ENCODE measurements around the gene DOCK7. TPM values are rescaled to one million over a fixed set of nuclear protein-coding genes. Genes with fewer than 3 reads are reported as not detected.

DOCK7 gene
- polyA plus RNA-seq, 1 donor = 33.4 TPM

DNA sequence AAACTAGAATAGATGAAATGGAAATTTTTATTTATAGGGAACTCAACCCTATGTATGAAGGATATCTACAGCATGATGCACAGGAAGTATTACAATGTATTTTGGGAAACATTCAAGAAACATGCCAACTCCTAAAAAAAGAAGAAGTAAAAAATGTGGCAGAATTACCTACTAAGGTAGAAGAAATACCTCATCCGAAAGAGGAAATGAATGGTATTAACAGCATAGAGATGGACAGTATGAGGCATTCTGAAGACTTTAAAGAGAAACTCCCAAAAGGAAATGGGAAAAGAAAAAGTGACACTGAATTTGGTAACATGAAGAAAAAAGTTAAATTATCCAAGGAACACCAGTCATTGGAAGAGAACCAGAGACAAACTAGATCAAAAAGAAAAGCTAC is 243.5 kb downstream of the DOCK7 start:
- DNase-seq (ENCODE audit: low read depth) = no peak

DNA sequence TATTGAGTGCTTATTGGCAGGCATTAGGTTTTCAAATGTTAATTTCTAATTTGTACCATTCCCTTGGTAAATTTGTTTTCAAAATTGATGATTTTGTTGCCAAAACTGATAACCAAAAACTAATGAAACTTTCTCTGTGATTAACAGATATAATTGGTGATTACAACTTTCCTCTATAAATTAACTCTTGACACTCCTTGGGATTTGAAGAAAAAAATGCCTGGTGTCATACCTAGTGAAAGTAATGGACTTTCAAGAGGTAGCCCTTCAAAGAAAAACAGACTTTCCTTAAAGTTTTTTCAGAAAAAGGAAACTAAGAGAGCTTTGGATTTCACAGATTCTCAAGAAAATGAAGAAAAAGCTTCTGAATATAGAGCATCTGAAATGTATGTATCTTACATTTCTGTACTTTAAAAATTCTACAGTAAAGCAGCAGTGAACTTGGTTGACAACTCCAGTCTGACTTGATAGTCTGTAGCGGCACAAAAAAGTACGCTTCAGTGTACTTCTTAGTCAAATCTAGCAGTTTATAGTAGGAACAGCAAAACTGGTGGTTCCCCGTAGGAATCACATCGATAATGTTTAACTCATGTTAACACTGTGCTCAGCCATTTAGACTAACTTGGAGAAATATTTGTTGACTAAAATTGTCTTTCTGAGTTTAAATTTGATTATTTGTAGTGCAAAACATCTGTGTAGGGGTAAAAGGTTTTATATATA is 248.4 kb downstream of the DOCK7 start:
- DNase-seq (ENCODE audit: low read depth) = no peak

DNA sequence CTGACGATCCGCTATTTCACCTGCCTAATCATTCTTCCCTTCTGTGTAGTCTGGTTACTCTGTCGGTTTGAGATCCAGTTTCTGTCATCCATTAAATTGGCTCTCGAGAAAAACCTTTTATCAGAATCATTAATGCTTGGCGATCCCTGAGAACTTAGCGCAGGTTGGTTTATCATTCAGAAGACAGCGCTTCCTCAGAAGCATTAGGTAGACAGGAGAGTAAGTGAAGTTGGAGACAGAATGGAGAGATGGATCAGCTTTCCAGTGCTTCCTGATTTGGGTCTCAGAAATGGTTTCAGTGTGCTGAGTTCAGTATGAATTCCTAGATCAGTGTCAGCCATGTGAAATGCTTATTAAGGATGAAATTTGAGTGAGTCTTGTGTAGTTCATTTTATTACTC is 250.0 kb downstream of the DOCK7 start:
- no peak for DNase-seq (ENCODE audit: low read depth)

DNA sequence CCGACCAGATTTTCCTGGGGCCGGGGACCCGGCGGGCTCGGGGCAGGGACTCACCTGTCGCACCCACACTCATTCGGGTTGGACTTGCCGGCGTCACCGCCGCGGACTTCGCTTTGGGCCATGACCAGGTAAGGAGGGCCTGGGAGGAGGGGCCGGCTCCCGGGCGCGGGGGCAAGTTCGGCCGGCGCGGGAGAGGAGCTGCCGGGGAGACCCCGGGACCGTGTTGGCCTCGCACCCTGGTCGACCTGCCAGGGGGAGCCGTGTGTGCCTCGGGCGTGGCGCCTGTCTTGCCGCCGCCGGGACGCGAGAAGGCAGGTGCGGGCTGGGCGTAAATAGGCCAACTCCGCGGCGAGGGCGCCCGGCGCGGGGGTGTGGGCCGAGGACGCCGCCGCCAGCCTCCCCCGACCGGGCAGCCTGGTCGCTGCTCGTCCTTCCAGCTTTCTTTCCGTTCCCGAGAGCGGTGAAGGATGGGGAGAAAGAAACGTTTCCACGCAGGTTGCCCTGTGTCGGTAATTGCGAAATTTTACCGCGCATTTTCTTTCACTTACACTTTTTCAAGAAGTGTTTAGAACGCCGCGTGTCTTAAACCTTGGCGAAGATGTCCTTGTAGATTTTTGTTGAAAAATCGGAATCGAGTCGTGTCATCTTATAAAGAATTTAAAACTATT is 250.8 kb downstream of the DOCK7 start:
- DNase-seq (ENCODE audit: low read depth) = no peak

DNA sequence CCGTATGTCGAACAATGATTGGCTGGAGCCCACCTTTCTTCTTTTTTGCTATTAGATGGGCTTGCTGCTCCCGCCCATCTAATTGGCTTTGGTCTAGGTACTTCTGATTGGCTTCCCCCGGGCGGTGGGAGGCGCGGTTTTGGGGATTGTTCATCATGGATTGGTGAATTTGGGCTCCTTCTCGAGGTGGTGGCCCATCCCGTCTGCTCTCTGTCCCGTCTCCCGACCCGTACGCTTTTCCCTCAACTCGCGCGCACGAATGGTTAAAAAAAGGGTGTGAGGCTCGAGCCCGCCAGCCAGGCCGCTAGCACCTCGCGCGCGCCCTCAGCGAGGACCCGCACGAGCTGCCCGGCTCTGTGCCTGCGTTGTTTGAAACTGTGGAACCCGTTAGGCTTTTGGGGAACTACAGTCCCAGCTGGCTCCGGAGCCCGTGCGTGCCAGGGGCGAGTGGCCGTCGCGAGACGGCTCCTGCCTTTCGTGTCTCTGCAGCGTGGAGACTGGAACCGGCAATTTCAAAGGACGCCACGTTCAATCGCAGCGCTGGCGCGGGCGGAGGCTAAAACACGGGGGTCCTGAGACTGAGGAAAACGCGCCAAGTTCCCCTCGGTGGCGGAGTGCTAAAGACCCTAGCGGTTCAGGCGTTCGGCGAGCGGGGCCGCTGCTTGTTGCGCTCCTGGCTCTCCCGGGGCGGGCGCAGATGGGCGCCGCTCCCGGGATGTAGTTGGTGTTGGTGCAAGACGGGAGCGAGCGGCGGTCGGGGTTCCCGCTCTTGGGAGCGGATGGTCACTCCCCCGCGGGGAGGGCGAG is 251.5 kb downstream of the DOCK7 start, which contains the start of gene USP1:
Gene USP1 (plus strand): TSS at position 584 of the 807 bp plus-strand sequence. CDS start 2,819 bp downstream, outside the sequence.
- DNase-seq (ENCODE audit: low read depth) = peak; percentile 99

DNA sequence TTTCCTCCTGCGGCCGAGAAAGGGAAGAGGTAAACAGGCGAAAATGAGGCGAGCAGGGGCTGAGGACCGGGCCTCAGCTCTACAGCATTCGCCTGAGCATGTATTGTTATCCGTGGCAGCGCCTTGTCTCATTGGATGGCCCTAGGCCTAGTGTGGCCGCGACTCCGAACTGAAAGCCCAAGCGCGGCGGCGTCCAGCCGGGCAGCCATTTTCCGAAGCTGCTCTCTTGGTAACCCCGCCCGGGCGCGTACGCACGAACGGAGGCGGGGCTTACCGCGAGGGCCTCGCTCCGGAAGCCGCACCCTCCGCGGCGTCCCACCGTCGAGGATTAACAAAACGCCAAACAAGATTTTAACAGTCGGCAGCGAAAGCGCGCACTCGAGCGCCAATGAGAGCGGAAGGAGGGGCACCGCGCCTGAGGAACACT is 252.1 kb downstream of the DOCK7 start:
- no peak for DNase-seq (ENCODE audit: low read depth)

DNA sequence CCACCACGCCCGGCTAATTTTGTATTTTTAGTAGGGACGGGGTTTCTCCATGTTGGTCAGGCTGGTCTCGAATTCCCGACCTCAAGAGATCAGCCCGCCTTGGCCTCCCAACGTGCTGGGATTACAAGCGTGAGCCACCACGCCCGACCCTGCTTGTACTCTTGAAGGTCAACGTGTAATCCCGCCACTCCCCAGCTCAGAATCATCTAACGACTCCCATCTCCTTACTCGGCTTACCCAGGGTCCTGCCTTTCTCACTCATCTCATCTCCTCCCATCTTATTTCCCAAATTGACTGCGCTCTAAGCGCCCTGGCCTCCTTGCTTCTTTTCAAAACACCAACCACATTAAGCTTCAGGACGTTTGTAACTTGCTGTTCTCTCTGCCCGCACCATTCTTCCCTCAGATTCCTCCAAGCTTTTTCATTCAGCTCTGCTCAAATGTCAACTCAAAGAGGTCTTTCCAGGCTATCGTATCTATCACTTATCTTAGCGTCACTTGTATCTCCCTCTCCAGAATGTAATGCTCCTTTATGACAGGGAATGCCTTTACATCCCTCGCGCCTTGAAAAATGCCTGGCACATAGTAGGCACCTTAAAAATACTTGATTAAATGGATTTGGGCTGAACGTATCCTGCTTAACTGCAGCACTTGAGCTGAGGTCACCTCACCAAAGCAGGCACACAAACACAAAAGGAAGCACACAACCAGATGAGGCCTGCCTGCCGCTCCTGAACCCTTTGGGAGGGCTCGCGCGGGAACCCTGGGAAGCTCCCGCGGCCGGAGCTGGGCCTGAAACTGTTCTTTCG is 252.8 kb downstream of the DOCK7 start:
- DNase-seq (ENCODE audit: low read depth) = no peak

DNA sequence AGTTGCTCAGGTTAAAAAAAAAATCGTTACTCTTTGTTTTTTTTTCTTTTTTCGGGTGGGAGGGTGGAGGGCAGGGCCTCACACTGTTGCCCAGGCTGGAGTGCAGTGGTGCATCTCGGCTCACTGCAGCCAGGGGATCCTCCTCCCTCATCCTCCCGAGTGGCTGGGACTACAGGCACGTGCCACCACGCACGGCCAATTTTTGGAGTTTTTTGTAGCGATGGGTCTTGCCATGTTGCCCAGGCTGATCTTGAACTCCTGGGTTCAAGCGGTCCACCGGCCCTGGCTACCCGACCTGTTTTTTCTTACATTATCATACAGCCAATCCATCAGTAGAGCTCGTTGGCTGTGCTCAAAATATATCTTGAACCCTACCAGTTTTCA is 253.6 kb downstream of the DOCK7 start:
- DNase-seq (ENCODE audit: low read depth) = no peak

DNA sequence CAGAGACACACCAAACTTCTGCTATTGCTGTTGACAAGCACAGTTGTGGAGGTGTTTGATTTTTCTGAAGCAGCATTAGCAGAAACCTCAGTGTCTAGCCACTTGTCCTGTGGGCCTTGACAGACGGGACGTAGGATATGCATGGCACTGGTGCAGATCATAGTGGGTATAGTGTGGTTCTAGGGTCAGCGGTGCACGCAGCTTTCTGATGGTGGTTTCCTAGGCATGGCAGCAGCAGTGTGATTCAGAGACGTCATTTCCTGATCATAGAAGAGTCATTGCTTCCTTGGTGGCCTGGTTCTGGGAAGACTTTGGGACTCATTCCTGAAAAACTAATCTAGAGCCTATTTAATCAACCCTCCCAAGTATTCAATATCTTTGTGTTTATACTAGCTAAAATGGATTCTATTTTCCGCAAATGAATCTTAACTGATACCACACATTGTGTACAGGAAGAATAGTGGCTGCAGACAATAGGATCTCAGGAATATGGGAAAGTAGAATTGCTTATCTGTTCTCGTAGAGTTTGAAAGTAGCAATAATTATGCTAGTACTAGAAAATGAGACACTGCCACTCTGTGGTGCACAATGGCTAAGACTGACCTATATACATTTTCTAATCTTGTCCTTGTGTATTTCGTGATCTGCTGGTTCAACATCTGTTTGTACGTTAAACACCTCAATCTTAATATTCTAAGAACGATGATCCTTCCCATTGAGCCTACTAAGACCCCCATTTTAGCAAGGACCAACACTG is 254.1 kb downstream of the DOCK7 start:
- DNase-seq (ENCODE audit: low read depth) = no peak

DNA sequence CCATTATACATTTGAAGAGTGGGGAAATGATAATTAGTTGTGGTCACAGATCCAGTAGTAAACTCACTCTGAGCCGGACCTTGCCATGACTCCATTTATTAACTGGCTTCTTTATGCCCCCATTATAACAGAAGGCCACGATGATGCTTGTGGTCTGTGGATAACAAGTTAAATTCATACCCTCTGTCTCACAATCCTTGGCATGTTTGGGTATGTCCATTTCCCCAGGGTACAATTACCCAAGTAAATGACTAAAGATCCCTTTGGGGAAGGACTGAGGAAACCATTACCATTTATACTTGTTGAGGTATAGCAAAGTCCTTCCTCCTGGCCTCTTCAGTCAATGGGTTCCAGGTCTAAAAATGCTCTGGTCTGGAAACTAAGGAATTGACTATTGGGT is 258.6 kb downstream of the DOCK7 start:
- DNase-seq (ENCODE audit: low read depth) = no peak

DNA sequence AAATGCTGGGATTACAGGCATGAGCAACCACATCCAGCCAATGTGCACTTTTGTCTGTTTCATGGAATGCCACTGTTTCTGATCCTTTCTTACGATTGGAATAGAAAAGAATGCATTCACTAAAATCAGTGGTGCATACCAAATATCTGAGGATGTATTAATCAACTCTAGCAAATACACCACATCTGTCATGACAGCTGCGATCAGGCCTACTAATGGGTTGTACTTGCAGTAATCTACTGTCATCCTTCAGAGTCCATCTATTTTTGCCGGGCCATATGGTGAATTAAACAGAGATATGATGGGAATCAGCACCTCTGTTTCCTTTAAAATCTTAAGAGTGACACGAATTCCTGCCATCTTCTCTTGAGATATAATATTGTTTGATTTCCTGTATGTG is 259.8 kb downstream of the DOCK7 start:
- DNase-seq (ENCODE audit: low read depth) = no peak

DNA sequence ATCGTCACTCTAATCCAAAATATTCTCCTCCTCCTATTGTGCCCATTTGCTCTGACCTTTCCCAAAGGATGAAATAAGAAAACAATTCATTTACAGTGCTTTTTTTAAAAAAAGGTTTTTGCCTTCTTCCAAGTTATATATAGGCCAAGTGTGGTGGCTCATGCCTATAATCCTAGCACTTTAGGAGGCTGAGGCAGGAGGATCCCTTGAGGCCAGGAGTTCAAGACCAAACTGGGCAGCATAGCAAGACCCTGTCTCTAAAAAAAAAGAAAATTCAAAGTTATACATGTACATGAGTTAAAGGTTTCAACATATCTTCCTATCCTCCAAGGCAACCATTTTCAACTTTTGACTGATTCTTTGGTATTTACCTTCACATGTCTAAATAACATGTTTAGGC is 261.4 kb downstream of the DOCK7 start:
- no peak for DNase-seq (ENCODE audit: low read depth)

DNA sequence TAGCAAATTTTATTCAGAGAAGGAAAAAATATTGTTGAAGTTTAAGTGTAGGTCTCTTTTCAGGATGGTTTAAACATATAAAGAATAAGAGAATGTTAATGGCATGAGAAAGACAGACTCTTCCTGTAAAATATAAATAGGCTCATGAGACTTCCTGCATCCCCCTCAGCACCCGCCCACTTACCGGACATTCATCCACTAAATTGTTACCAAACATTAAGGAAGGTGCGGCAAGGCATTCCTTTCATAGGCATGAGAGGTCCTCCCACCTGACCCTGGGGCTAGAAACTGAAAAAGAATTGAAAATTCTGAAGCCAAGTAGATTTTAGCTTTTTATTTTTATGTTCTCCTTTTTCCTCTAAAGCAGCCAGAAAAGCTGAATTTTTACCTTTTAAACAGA is 261.9 kb downstream of the DOCK7 start:
- DNase-seq (ENCODE audit: low read depth) = no peak

DNA sequence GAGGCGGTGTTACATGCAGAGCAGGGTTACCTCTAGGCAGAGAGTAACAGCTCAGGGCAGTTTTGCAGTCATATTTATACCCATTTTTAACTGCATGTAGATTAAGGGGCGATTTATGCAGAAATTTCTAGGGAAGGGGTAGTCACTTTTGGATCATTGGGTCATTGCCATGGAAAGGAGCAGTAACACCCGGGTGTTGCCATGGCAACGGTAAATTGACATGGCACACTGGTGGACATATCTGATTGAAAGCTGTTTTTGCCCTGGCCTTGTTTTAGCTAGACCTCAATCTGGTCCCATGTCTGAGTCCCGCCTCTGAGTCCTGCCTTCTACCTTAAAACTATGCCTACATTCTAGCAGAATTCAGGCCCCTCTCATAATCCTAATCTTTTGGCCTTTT is 263.1 kb downstream of the DOCK7 start:
- no peak for DNase-seq (ENCODE audit: low read depth)

DNA sequence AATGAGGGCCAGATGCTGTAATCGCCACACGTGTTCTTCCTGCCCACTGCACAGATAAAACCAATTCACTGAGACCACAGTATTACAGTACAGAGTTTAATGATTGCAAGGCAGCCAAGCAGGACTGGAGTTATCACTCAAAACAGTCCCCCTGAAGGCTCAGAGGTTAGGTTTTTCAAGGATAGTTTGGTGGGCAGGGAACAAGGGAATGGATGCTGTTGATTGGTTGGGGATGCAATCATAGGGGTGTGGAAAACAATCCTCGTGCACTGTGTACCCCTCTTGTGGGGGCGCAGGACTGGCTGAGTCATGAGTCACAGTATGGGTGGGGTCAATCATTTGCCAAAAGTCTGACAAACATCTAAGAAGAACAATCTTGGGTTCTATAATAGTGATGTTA is 263.8 kb downstream of the DOCK7 start:
- DNase-seq (ENCODE audit: low read depth) = no peak

DNA sequence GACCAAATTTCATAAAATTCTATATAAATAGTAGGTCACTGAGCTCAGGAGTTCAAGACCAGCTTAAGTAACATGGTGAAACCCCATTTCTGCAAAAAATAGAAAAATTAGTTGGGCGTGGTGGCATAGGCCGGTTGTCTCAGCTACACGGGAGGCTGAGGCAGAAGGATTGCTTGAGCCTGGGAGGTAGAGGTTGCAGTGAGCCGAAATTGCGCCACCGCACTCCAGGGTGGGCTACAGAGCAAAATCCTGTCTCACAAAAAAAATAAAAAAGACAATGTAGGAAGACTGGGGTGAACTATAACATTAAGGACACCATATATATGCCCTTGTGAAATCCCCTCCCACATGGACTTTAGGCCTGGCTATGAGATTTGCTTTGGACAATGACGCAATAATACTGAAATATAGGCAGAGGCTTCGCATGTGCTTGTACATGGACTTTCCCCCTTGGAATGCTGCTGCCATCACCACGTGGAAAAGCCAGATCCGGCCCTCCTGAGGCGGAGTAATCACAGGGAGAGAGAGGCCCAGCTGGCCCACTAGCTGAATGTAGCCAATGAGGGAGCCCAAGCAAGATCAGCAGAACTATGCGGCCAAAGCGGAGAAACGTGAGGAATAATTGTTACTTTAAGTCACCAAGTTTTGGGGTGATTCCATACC is 264.5 kb downstream of the DOCK7 start:
- DNase-seq (ENCODE audit: low read depth) = no peak

DNA sequence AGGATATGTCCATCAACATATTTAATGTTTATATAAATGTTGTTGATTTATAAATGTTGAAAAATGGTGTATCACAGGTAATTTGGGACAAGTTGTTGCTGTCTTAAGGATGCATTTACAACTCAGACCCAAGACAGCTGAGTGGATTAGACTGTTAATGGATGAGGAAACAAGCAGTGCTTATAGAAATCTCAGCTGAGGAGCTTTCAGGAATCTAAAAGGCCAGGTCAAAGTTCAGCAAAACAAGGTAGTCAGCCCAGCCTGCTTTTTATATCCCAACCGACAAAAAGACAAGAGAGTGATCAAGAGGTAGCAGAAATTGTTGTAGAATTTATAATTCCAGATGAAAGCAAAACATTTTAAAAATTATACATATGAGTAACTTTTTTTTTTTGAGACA is 268.0 kb downstream of the DOCK7 start:
- DNase-seq (ENCODE audit: low read depth) = no peak

DNA sequence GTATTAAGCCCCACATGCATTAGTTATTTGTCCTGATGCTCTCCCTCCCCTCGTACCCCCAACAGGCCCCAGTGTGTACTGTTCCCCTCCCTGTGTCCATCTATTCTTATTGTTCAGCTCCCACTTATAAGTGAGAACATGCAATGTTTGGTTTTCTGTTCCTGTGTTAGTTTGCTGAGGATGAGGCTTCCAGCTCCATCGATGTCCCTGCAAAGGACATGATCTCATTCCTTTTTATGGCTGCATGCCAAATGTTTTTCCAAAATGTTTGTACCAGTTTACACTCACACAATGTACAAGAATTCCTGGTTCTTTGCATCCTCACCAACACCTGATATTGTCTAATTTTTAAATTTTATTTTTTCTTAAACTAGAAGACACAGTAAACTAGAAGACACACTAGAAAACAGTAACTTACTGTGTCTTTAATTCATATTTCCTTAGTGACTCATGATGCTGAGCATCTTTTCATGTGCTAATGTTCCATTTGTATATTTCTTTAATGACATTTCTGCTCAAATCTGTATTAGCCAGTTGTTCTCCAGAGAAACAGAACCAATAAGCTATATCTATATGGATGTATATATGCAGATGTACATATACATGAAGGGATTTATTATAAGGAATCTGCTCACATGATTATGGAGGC is 270.7 kb downstream of the DOCK7 start:
- DNase-seq (ENCODE audit: low read depth) = no peak

DNA sequence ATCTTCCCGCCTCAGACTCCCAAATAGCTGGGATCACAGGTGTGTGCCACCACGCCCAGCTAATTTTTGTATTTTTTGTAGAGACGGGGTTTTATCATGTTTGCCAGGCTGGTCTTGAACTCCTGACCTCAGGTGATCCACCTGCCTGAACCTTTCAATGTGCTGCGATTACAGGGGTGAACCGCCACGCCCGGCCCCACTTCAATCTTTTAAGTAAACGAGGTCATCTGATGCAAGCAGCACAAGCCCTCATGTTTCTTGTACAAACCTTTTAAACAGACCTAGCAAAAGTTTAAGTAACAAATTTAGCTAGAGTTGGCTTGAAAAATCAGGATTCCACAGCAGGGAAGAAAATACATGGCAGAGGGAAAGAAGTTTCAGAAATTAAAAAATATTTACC is 272.5 kb downstream of the DOCK7 start:
- no peak for DNase-seq (ENCODE audit: low read depth)

DNA sequence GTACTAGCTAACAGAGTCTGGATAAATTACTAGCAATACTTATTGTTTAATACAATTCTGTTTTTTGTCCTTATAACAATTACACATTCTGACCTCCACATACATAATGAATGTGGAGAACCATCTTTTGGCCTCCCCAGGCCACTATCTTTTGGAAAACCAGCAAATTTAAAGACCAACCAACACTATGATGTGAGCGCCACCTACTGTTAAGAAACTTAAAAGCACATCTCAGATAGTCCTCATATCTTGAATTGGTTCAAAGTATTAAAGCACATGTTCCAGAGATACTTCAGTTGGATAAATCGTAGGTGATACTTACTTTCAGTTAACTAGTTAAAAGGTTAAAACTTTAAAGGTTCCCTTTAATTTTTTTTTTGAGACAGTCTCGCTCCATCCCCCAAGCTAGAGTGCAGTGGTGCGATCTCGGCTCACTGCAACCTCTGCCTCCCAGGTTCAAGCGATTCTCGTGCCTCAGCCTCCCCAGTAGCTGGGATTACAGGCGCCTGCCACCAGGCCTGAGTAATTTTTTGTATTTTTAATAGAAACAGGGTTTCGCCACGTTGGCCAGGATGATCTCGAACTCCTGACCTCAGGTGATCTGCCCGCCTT is 280.7 kb downstream of the DOCK7 start:
- no peak for DNase-seq (ENCODE audit: low read depth)

Data from forelimb muscle (tissue), 1 donor.